Vagina (tissue), 2 donors: ENCODE data around the gene KCNH8. TPM values are rescaled to one million over a fixed set of nuclear protein-coding genes. Genes with fewer than 3 reads are reported as not detected.

Experiments
- DNase-seq, 2 donors: peaks; one replicate each; pipeline ENCODE4 v3.0.0-alpha.2; 2017; ENCODE audit errors: extremely low spot score in 2 of 2
- H3K27ac ChIP-seq: fragments of 200-600 bp; sonication (generic); one replicate; pipeline ENCODE4 v1.5.1; 2019
- H3K27me3 ChIP-seq: fragments of 200-600 bp; sonication (generic); one replicate; pipeline ENCODE4 v1.5.1; 2019
- H3K36me3 ChIP-seq, 2 donors: fragments of 200-600 bp; sonication (generic); one replicate each; pipeline ENCODE4 v1.5.1; 2017 to 2019
- H3K4me1 ChIP-seq: fragments of 200-600 bp; sonication (generic); one replicate; pipeline ENCODE4 v1.5.1; 2019
- H3K4me3 ChIP-seq, 2 donors: fragments of 200-600 bp; sonication (generic); 1 replicate in 1 of 2; 2 replicates in 1 of 2; pipeline ENCODE4 v1.5.1; 2016 to 2019
- H3K9me3 ChIP-seq: fragments of 200-600 bp; sonication (generic); one replicate; pipeline ENCODE4 v1.5.1; 2019
- CTCF ChIP-seq, 3 experiments: fragments of 450-650 bp in 2 of 3; fragments of 200-600 bp in 1 of 3; sonication (generic) in 1 of 3; IDR thresholded peaks; one replicate each; pipeline ENCODE4 v1.5.1; 2017 to 2019; ENCODE audit warnings: antibody characterized with exemption in 3 of 3, mild to moderate bottlenecking in 2 of 3, moderate library complexity in 2 of 3
- POLR2A ChIP-seq, 2 donors: fragments of 450-650 bp; IDR thresholded peaks; one replicate each; pipeline ENCODE4 v1.6.1; 2017; ENCODE audit warnings: antibody characterized with exemption in 2 of 2, mild to moderate bottlenecking in 2 of 2, moderate library complexity in 2 of 2
- POLR2AphosphoS5 ChIP-seq, 2 donors: sonication (generic); formaldehyde crosslinking; IDR thresholded peaks; one replicate each; pipeline ENCODE4 v1.9.0; 2017; ENCODE audit warnings: antibody characterized with exemption in 2 of 2, mild to moderate bottlenecking in 2 of 2, low read depth in 1 of 2; ENCODE audit not compliant: insufficient read depth in 1 of 2
- intact Hi-C: fragments of 100-400 bp; cut with DNase I; formaldehyde crosslinking; loops from one replicate; pipeline ENCODE4 v1.15.1; 2023
- total RNA-seq: library from RNA; depleted of rRNA; stranded (reverse); fragments of >200 nt; gene quantifications from one replicate; pipeline ENCODE4 v1.2.3, GENCODE V29; 2016

Gene KCNH8
- total RNA-seq, 1 donor from 2014 or later: 2.0 TPM

GRCh38 chr3:19216669-19217337 lies 68.5 kb downstream of the KCNH8 start:
- no peak for TF ChIP-seq POLR2AphosphoS5 (IDR thresholded peaks at IDR 0.05; ENCODE audit: insufficient read depth in 1 of 2, low read depth in 1 of 2)
- TF ChIP-seq POLR2A (IDR thresholded peaks at IDR 0.05): no peak
- TF ChIP-seq CTCF (IDR thresholded peaks at IDR 0.05): no peak
- Histone ChIP-seq H3K36me3 (no peaks in the 10 kb centered on the region), H3K9me3 (no peaks in the 10 kb centered on the region), H3K4me1 (no peaks in the 10 kb centered on the region), H3K4me3 (no peak overlapping the region), H3K27ac (no peak overlapping the region), H3K27me3 (no peaks in the 10 kb centered on the region)
- intact Hi-C loops: no loop called here
- no peak for DNase-seq

- no peaks in the 10 kb centered on the region for H3K27me3 ChIP-seq
- DNase-seq: no peak
- intact Hi-C loops: no loop called here
- H3K36me3 ChIP-seq: no peaks in the 10 kb centered on the region
- H3K4me1 ChIP-seq: no peaks in the 10 kb centered on the region
- H3K9me3 ChIP-seq: no peaks in the 10 kb centered on the region
- H3K4me3 ChIP-seq: no peak overlapping the region
- H3K27ac ChIP-seq: no peak overlapping the region
- TF ChIP-seq POLR2A (IDR thresholded peaks at IDR 0.05): no peak
- TF ChIP-seq CTCF (IDR thresholded peaks at IDR 0.05): no peak
- no peak for TF ChIP-seq POLR2AphosphoS5 (IDR thresholded peaks at IDR 0.05; ENCODE audit: insufficient read depth in 1 of 2, low read depth in 1 of 2)
Observed at GRCh38 chr3:19220311-19220710, 72.0 kb downstream of the KCNH8 start.

GRCh38 chr3:19221081-19221480 lies 72.8 kb downstream of the KCNH8 start:
- H3K27me3 ChIP-seq: no peaks in the 10 kb centered on the region
- H3K4me3 ChIP-seq: no peak overlapping the region
- intact Hi-C loops: no loop called here
- no peaks in the 10 kb centered on the region for H3K9me3 ChIP-seq
- TF ChIP-seq POLR2AphosphoS5 (IDR thresholded peaks at IDR 0.05; ENCODE audit: insufficient read depth in 1 of 2, low read depth in 1 of 2) (no peak), POLR2A (IDR thresholded peaks at IDR 0.05) (no peak), CTCF (IDR thresholded peaks at IDR 0.05) (no peak)
- no peaks in the 10 kb centered on the region for H3K36me3 ChIP-seq
- H3K27ac ChIP-seq: no peak overlapping the region
- H3K4me1 ChIP-seq: no peaks in the 10 kb centered on the region
- DNase-seq: no peak

GRCh38 chr3:19226479-19226878 lies 78.2 kb downstream of the KCNH8 start:
- DNase-seq: no peak
- no peaks in the 10 kb centered on the region for H3K36me3 ChIP-seq
- intact Hi-C loops: no loop called here
- H3K4me1 ChIP-seq: no peaks in the 10 kb centered on the region
- TF ChIP-seq POLR2AphosphoS5 (IDR thresholded peaks at IDR 0.05; ENCODE audit: insufficient read depth in 1 of 2, low read depth in 1 of 2) (no peak), POLR2A (IDR thresholded peaks at IDR 0.05) (no peak), CTCF (IDR thresholded peaks at IDR 0.05) (no peak)
- no peak overlapping the region for H3K4me3 ChIP-seq
- no peak overlapping the region for H3K27ac ChIP-seq
- H3K27me3 ChIP-seq: no peaks in the 10 kb centered on the region
- H3K9me3 ChIP-seq: no peaks in the 10 kb centered on the region

- H3K36me3 ChIP-seq: no peaks in the 10 kb centered on the region
- H3K4me1 ChIP-seq: no peaks in the 10 kb centered on the region
- H3K4me3 ChIP-seq: no peak overlapping the region
- TF ChIP-seq CTCF (IDR thresholded peaks at IDR 0.05) (no peak), POLR2A (IDR thresholded peaks at IDR 0.05) (no peak)
- H3K9me3 ChIP-seq: no peaks in the 10 kb centered on the region
- H3K27ac ChIP-seq: no peak overlapping the region
- intact Hi-C loops: no loop called here
- H3K27me3 ChIP-seq: no peaks in the 10 kb centered on the region
- no peak for DNase-seq
Observed at GRCh38 chr3:19228167-19228566, 79.9 kb downstream of the KCNH8 start.
